K562 (cell line): ENCODE results near the gene ILKAP. TPM values are rescaled to one million over a fixed set of nuclear protein-coding genes. Genes with fewer than 3 reads are reported as not detected.

Source experiments
- ATAC-seq: fragments of 200-7000 bp; cut with Tn5 transposase; 3 replicates; pipeline ENCODE4 v1.9.1; 2020; ENCODE audit warnings: moderate library complexity
- BruUV-seq: library from RNA; stranded (reverse); fragments of 400-500 nt; replicated peaks from 2 replicates; lab custom pipeline; 2021; lab: Mats Ljungman, UMichigan
- CTCF ChIA-PET: fragments of 300-600 bp; formaldehyde crosslinking; extraction: SDS; loops from one replicate; lab custom pipeline; 2021; ENCODE audit warnings: low intra/inter-chr PET ratio; lab: Yijun Ruan, JAX
- POLR2A ChIA-PET: fragments of 300-600, 350-650 bp; sonication (Branson Sonifier 250); formaldehyde crosslinking; extraction: SDS; loops from one replicate; lab custom pipeline; 2021; ENCODE audit warnings: antibody characterized with exemption, inconsistent platforms; lab: Yijun Ruan, JAX
- DNase-seq, 4 experiments: peaks; one replicate each; pipeline versions ENCODE4 v3.0.0 to v3.0.0-alpha.2; 2011 to 2018; ENCODE audit warnings: low spot score in 3 of 4, mixed read lengths in 3 of 4; ENCODE audit errors: extremely low read depth in 1 of 4
- FAIRE-seq: peaks from 2 replicates; lab custom pipeline; 2011; peaks lifted over from hg19 to GRCh38; lab: Jason Lieb, UNC
- H2AFZ ChIP-seq: 2 replicates; pipeline ENCODE4 v1.6.0; 2011; ENCODE audit warnings: low read depth, low read length, control low read depth, inconsistent platforms
- H3K27ac ChIP-seq: fragments of 200-600 bp; 3 replicates; pipeline ENCODE4 v1.8.0; 2011; ENCODE audit warnings: low read depth, mild to moderate bottlenecking, control low read depth, inconsistent platforms, low read length, moderate library complexity, mixed read lengths; ENCODE audit errors: extremely low read depth
- H3K27me3 ChIP-seq, 2 experiments: fragments of 300-600 bp in 1 of 2; 2 replicates in 1 of 2; 3 replicates in 1 of 2; pipeline versions ENCODE4 v1.6.0 to v1.8.0; 2011; ENCODE audit warnings: inconsistent platforms in 2 of 2, low read length in 2 of 2, mild to moderate bottlenecking in 1 of 2, mixed read lengths in 1 of 2, moderate library complexity in 1 of 2; ENCODE audit not compliant: control insufficient read depth in 2 of 2, insufficient read depth in 2 of 2
- H3K36me3 ChIP-seq: fragments of 300-600 bp; 3 replicates; pipeline ENCODE4 v1.8.0; 2011; ENCODE audit warnings: mild to moderate bottlenecking, low read length, inconsistent platforms; ENCODE audit not compliant: control insufficient read depth, insufficient read depth
- H3K4me1 ChIP-seq, 2 experiments: fragments of 200-600 bp in 1 of 2; replicated peaks in 1 of 2; 2 replicates in 1 of 2; 3 replicates in 1 of 2; pipeline versions ENCODE4 v1.5.1 to v1.8.0; 2011; ENCODE audit warnings: inconsistent platforms in 2 of 2, low read length in 2 of 2, mild to moderate bottlenecking in 1 of 2, mixed read lengths in 1 of 2, moderate library complexity in 1 of 2; ENCODE audit not compliant: control insufficient read depth in 2 of 2, insufficient read depth in 2 of 2
- H3K4me2 ChIP-seq: 2 replicates; pipeline ENCODE4 v1.6.1; 2011; ENCODE audit warnings: low read length, control low read depth, inconsistent platforms, mixed read lengths; ENCODE audit not compliant: insufficient read depth
- H3K4me3 ChIP-seq: fragments of 200-600 bp; sonication (generic), shearing (Covaris generic); 2 replicates; pipeline ENCODE4 v1.5.1; 2016; ENCODE audit warnings: control low read depth, inconsistent platforms
- H3K79me2 ChIP-seq: fragments of 200-600 bp; 3 replicates; pipeline ENCODE4 v1.8.0; 2011; ENCODE audit warnings: low read length, inconsistent platforms; ENCODE audit not compliant: control insufficient read depth, insufficient read depth
- H3K9ac ChIP-seq, 2 experiments: 2 replicates each; pipeline versions ENCODE4 v1.6.0 to v1.6.1; 2011; ENCODE audit warnings: low read depth in 2 of 2, low read length in 2 of 2, control low read depth in 1 of 2, inconsistent platforms in 1 of 2, mild to moderate bottlenecking in 1 of 2, mixed read lengths in 1 of 2; ENCODE audit not compliant: insufficient read depth in 1 of 2
- H3K9me1 ChIP-seq: one replicate; pipeline ENCODE4 v1.6.0; 2011; ENCODE audit warnings: inconsistent platforms, mild to moderate bottlenecking, low read length, moderate library complexity; ENCODE audit not compliant: control insufficient read depth, insufficient read depth
- H3K9me3 ChIP-seq: replicated peaks from 2 replicates; pipeline ENCODE4 v1.5.1; 2011; ENCODE audit warnings: low read depth, low read length, inconsistent platforms; ENCODE audit not compliant: control insufficient read depth, insufficient read depth
- H4K20me1 ChIP-seq: replicated peaks from 2 replicates; pipeline ENCODE4 v1.6.1; 2011; ENCODE audit warnings: low read length, inconsistent platforms, mixed read lengths; ENCODE audit not compliant: control insufficient read depth, insufficient read depth
- ADNP ChIP-seq: fragments of 200-800 bp; sonication (Bioruptor generic); IDR thresholded peaks from 2 replicates; pipeline ENCODE4 v1.6.1; 2016; ENCODE audit warnings: missing genetic modification characterization, missing compliant biosample characterization
- BCOR ChIP-seq: fragments of 450-650 bp; IDR thresholded peaks from 2 replicates; pipeline ENCODE4 v1.6.1; 2016
- PHF20 ChIP-seq: fragments of 450-650 bp; IDR thresholded peaks from 2 replicates; pipeline ENCODE4 v1.6.1; 2018; ENCODE audit not compliant: partially characterized antibody
- SAP30 ChIP-seq: fragments of 200-600 bp; sonication (generic); IDR thresholded peaks from 2 replicates; pipeline ENCODE4 v1.6.1; 2012; ENCODE audit warnings: borderline replicate concordance, low read depth, mild to moderate bottlenecking, moderate library complexity, low read length, control low read depth, inconsistent platforms; ENCODE audit not compliant: insufficient read depth, poor library complexity, severe bottlenecking
- ZBTB5 ChIP-seq: fragments of 450-650 bp; IDR thresholded peaks from 2 replicates; pipeline ENCODE4 v1.6.1; 2017; ENCODE audit warnings: antibody characterized with exemption
- ZNF347 ChIP-seq: fragments of 450-650 bp; formaldehyde crosslinking; IDR thresholded peaks from 2 replicates; pipeline ENCODE4 v1.4.0; 2020; ENCODE audit warnings: low read depth, mild to moderate bottlenecking, moderate library complexity
- WGBS: fragments of 100-300 bp; shearing (Covaris generic); methylation state at CpG from one replicate; pipeline ENCODE4 v1.1.6; 2016; ENCODE audit warnings: low coverage, mixed read lengths; ENCODE audit not compliant: insufficient coverage; ENCODE audit errors: missing lambda C conversion rate; 5-methylcytosine and 5-hydroxymethylcytosine counted together
- in situ Hi-C: fragments of 300-500 bp; cut with MboI; formaldehyde crosslinking; loops from 4 replicates; pipeline ENCODE4 v1.15.0; 2018; ENCODE audit warnings: inconsistent platforms, mixed read lengths
- intact Hi-C: fragments of 100-400 bp; cut with micrococcal nuclease; formaldehyde crosslinking; loops from 2 replicates; pipeline ENCODE4 v1.14.2; 2022
- polyA plus RNA-seq, 8 experiments: library from polyadenylated mRNA; depleted of rRNA in 4 of 8; stranded (reverse) in 5 of 8; unstranded in 3 of 8; fragments of >200 nt; fragmentation: Nextera tagmentation in 2 of 8; fragmentation: Illumina TruSeq in 1 of 8; extraction: Ambion mirVana in 2 of 8; extraction: Trizol in 1 of 8; gene quantifications; 2 replicates each; pipeline versions ENCODE4 v1.2.1 to v1.2.3, GENCODE V29; 2011 to 2014; ENCODE audit warnings: inconsistent platforms in 1 of 8, missing spikeins in 1 of 8
- total RNA-seq, 7 experiments: library from RNA; depleted of rRNA in 6 of 7; stranded (reverse); fragments of >200 nt in 6 of 7; fragmentation: Illumina TruSeq in 2 of 7; extraction: Trizol in 2 of 7; gene quantifications; 2 replicates each; pipeline versions ENCODE4 v1.2.1 to v1.2.3, GENCODE V29; 2011 to 2021; ENCODE audit warnings: low replicate concordance in 1 of 7

ILKAP gene
- total and polyA plus RNA-seq, 9 of the 15 experiments (the other 6 are each of a cell fraction or from before 2014, with no cell fraction given): 3.1 to 43.9 (median 20.7) TPM

GRCh38 chr2:238126338-238126737 is 77.2 kb downstream of the ILKAP start:
- in situ Hi-C loops: no loop called here
- no peak for ATAC-seq

More at GRCh38 chr2:238126338-238126737, 77.2 kb downstream of the ILKAP start:
- 43% methylated on average over 2 of the region's 2 CpGs for WGBS
- no TSS peak for BruUV-seq
- Histone ChIP-seq H3K4me1 (peaks cover 0 to 49% of the 10 kb centered on the region in 2 experiments; a peak in 3 of 5 replicates), H3K4me3 (no peak overlapping the region), H3K4me2 (no peak overlapping the region), H3K9me3 (0 out of 2 replicates have a peak, but pooled peaks cover 2% of the 10 kb centered on the region)
- no peak for DNase-seq
- POLR2A ChIA-PET: interaction anchor here (1.3 kb wide), 1 partner anchor 12 kb away, joined by 3 read pairs; no protein-coding TSS in a partner anchor
- TF ChIP-seq ZNF347 (CRISPR knock-in tag): no peak
- no peak for TF ChIP-seq SAP30
- TF ChIP-seq PHF20: peak; percentile 55
- TF ChIP-seq BCOR: peak; percentile 7; the same call in 1 of the 2 replicates
- peak; percentile 40; the same call in 1 of the 2 replicates for TF ChIP-seq ADNP (tag)
- TF ChIP-seq ZBTB5: 0 out of 2 replicates have a peak, but pooled peaks have one; percentile 11
- TF ChIP-seq, all 486 proteins: peak for 4
- H3K36me3 ChIP-seq: no peaks in the 10 kb centered on the region
- no peak overlapping the region for H3K9ac ChIP-seq
- peaks cover 8 to 48% of the 10 kb centered on the region in 2 experiments; a peak in 4 of 5 replicates for H3K27me3 ChIP-seq
- intact Hi-C loops: no loop called here
- no peak overlapping the region for H2AFZ ChIP-seq
- H4K20me1 ChIP-seq: no peaks in the 10 kb centered on the region
- CTCF ChIA-PET: no interaction called here
- H3K27ac ChIP-seq: no peak overlapping the region
- H3K9me1 ChIP-seq: no peaks in the 10 kb centered on the region
- peak; percentile 69 for FAIRE-seq
- H3K79me2 ChIP-seq: no peaks in the 10 kb centered on the region
